K562 (cell line): Measurements from ENCODE around the gene MAST4. TPM values are rescaled to one million over a fixed set of nuclear protein-coding genes. Genes with fewer than 3 reads are reported as not detected.
A peak's percentile ranks its signal among the peaks of the same experiment; 100 is the strongest.

Source experiments
- BRD9 ChIP-seq: fragments of 450-650 bp; IDR thresholded peaks from 2 replicates; pipeline ENCODE4 v1.6.1; 2018; ENCODE audit warnings: low read depth; ENCODE audit not compliant: partially characterized antibody
- CBX2 ChIP-seq: fragments of 200-600 bp; sonication (generic); IDR thresholded peaks from one replicate; pipeline ENCODE4 v1.6.1; 2012; ENCODE audit warnings: mild to moderate bottlenecking, low read length, inconsistent platforms; ENCODE audit not compliant: insufficient read depth, poor library complexity, severe bottlenecking
- CREB3L1 ChIP-seq: fragments of 450-650 bp; IDR thresholded peaks from 2 replicates; pipeline ENCODE4 v1.6.1; 2014; ENCODE audit warnings: low read depth, mild to moderate bottlenecking, moderate library complexity, borderline replicate concordance
- EP400 ChIP-seq: fragments of 450-650 bp; IDR thresholded peaks from 2 replicates; pipeline ENCODE4 v1.6.1; 2017; ENCODE audit warnings: antibody characterized with exemption, mild to moderate bottlenecking, moderate library complexity
- FOSL1 ChIP-seq: fragments of 200-800 bp; sonication (Bioruptor generic); conservative IDR thresholded peaks from 2 replicates; pipeline ENCODE4 v1.6.1; 2016; ENCODE audit warnings: missing genetic modification characterization, missing compliant biosample characterization
- FOXO4 ChIP-seq: fragments of 450-650 bp; formaldehyde crosslinking; IDR thresholded peaks from 2 replicates; pipeline ENCODE4 v1.4.0; 2020; ENCODE audit warnings: mild to moderate bottlenecking, moderate library complexity
- GTF2F1 ChIP-seq: IDR thresholded peaks from 2 replicates; pipeline ENCODE4 v1.6.1; 2011; ENCODE audit warnings: low read depth, low read length, improper control_type of control experiment
- KLF10 ChIP-seq: fragments of 250-450 bp; sonication (Bioruptor Pico); IDR thresholded peaks from 2 replicates; pipeline ENCODE4 v1.6.1; 2021; ENCODE audit warnings: matching md5 sums
- MEIS2 ChIP-seq: fragments of 450-650 bp; IDR thresholded peaks from 2 replicates; pipeline ENCODE4 v1.6.1; 2014; ENCODE audit warnings: mild to moderate bottlenecking; ENCODE audit not compliant: partially characterized antibody
- RAD51 ChIP-seq: fragments of 450-650 bp; IDR thresholded peaks from 2 replicates; pipeline ENCODE4 v1.7.1; 2016; ENCODE audit warnings: low read depth, mild to moderate bottlenecking, borderline replicate concordance
- RBM15 ChIP-seq: fragments of 200-400 bp; formaldehyde crosslinking; IDR thresholded peaks from 2 replicates; pipeline ENCODE4 v1.6.1; 2018; ENCODE audit warnings: mild to moderate bottlenecking, low read length, moderate library complexity; ENCODE audit not compliant: insufficient read depth
- RBM34 ChIP-seq: fragments of 200-400 bp; formaldehyde crosslinking; IDR thresholded peaks from 2 replicates; pipeline ENCODE4 v1.6.1; 2018; ENCODE audit warnings: low read length, borderline replicate concordance; ENCODE audit not compliant: insufficient read depth
- RFX1 ChIP-seq: fragments of 450-650 bp; IDR thresholded peaks from 2 replicates; pipeline ENCODE4 v1.6.1; 2016; ENCODE audit warnings: mild to moderate bottlenecking, moderate library complexity
- RREB1 ChIP-seq: fragments of 250-450 bp; sonication (Bioruptor Pico); IDR thresholded peaks from 2 replicates; pipeline ENCODE4 v1.4.0; 2020
- SAFB2 ChIP-seq: fragments of 200-400 bp; formaldehyde crosslinking; IDR thresholded peaks from 2 replicates; pipeline ENCODE4 v1.6.1; 2018; ENCODE audit warnings: borderline replicate concordance, low read length, low read depth, moderate library complexity; ENCODE audit not compliant: severe bottlenecking
- SLC30A9 ChIP-seq: fragments of 250-450 bp; sonication (Bioruptor Pico); IDR thresholded peaks from 2 replicates; pipeline ENCODE4 v1.8.0; 2022; ENCODE audit warnings: mild to moderate bottlenecking, moderate library complexity
- TEAD2 ChIP-seq: fragments of 450-650 bp; IDR thresholded peaks from 2 replicates; pipeline ENCODE4 v1.6.1; 2016; ENCODE audit warnings: missing genetic modification characterization, control low read depth, missing compliant biosample characterization
- ZKSCAN1 ChIP-seq: fragments of 150-350 bp; IDR thresholded peaks from 2 replicates; pipeline ENCODE4 v1.6.1; 2016; ENCODE audit warnings: low read depth, low read length
- ZNF217 ChIP-seq: sonication (generic); formaldehyde crosslinking; IDR thresholded peaks from 2 replicates; pipeline ENCODE4 v1.8.0; 2022; ENCODE audit warnings: mild to moderate bottlenecking, missing genetic modification reagents
- ZNF830 ChIP-seq: fragments of 250-450 bp; sonication (Bioruptor Pico); IDR thresholded peaks from 2 replicates; pipeline ENCODE4 v1.5.0; 2021; ENCODE audit warnings: mild to moderate bottlenecking
- polyA plus RNA-seq, 8 experiments: library from polyadenylated mRNA; depleted of rRNA in 4 of 8; stranded (reverse) in 5 of 8; unstranded in 3 of 8; fragments of >200 nt; fragmentation: Nextera tagmentation in 2 of 8; fragmentation: Illumina TruSeq in 1 of 8; extraction: Ambion mirVana in 2 of 8; extraction: Trizol in 1 of 8; gene quantifications; 2 replicates each; pipeline versions ENCODE4 v1.2.1 to v1.2.3, GENCODE V29; 2011 to 2014; ENCODE audit warnings: inconsistent platforms in 1 of 8, missing spikeins in 1 of 8
- total RNA-seq, 7 experiments: library from RNA; depleted of rRNA in 6 of 7; stranded (reverse); fragments of >200 nt in 6 of 7; fragmentation: Illumina TruSeq in 2 of 7; extraction: Trizol in 2 of 7; gene quantifications; 2 replicates each; pipeline versions ENCODE4 v1.2.1 to v1.2.3, GENCODE V29; 2011 to 2021; ENCODE audit warnings: low replicate concordance in 1 of 7

Gene MAST4
- total and polyA plus RNA-seq, 9 of the 15 experiments (the other 6 are each of a cell fraction or from before 2014, with no cell fraction given), result 0.88 to 10.1 (median 5.2) TPM

GRCh38 chr5:67003935-67004729 lies 407.9 kb downstream of the MAST4 start (continued):
- TF ChIP-seq FOXO4 (CRISPR knock-in tag) (no peak), KLF10 (no peak), SAFB2 (no peak), TEAD2 (tag) (no peak), ZNF830 (no peak), RBM34 (no peak), RBM15 (no peak), ZKSCAN1 (no peak; the same call in 1 of the 2 replicates), CREB3L1 (no peak; the same call in 1 of the 2 replicates), RFX1 (no peak), ZNF217 (CRISPR knock-in tag) (no peak), FOSL1 (tag) (peak; percentile 56; the same call in 1 of the 2 replicates), BRD9 (no peak), MEIS2 (peak; percentile 98), GTF2F1 (no peak), RAD51 (no peak), RREB1 (CRISPR knock-in tag) (no peak), EP400 (peak; percentile 50; the same call in 1 of the 2 replicates), CBX2 (no peak), SLC30A9 (no peak)
